GM18517 (cell line): Measurements from ENCODE around the gene MEF2D.

Experiments used
- ATAC-seq: cut with Tn5 transposase; IDR thresholded peaks from one replicate; pipeline ENCODE4 v1.9.1; 2021; ENCODE audit warnings: mild to moderate bottlenecking, moderate library complexity; ENCODE audit not compliant: unreplicated experiment

MEF2D gene

DNA sequence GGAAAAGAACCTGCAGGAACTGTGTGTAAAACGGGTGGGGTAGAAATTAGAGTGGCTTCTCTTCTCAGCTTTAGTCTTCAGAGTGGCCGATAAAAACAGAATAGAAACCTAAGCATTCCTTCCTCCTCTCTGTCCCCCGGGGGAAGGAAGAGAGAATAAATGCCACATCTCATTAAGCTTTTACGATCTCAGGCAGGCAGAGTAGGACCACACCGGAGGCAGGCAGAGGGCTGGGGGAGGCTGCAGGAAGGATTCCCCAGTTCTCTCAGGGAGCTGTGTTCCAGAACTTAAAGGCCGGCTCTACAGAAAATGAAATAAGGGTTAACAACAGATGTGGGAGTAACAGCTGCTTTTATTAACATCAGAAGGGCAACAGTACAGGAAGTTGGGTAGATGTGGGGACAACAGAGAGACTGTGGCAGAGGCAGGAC lies 24.5 kb upstream of the MEF2D start:
- ATAC-seq = no peak

DNA sequence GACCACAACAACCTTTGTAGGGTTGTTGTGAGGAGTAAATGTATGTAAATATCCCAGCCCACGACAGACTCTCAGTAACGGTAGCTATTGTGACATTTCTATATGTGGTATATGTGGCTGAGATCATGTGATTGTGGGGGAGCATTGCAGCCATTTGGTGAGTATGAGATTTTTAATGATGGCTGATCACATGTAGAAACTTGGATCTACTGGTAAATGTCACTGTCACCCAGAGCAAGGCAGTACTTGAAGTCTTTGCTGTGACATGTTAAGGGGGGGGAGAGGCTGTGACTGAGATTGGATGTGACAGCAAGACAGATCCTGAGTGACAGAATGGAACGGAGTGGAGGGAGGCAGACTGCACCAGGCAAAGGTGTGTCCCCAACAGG lies 23.9 kb upstream of the MEF2D start:
- ATAC-seq = no peak

DNA sequence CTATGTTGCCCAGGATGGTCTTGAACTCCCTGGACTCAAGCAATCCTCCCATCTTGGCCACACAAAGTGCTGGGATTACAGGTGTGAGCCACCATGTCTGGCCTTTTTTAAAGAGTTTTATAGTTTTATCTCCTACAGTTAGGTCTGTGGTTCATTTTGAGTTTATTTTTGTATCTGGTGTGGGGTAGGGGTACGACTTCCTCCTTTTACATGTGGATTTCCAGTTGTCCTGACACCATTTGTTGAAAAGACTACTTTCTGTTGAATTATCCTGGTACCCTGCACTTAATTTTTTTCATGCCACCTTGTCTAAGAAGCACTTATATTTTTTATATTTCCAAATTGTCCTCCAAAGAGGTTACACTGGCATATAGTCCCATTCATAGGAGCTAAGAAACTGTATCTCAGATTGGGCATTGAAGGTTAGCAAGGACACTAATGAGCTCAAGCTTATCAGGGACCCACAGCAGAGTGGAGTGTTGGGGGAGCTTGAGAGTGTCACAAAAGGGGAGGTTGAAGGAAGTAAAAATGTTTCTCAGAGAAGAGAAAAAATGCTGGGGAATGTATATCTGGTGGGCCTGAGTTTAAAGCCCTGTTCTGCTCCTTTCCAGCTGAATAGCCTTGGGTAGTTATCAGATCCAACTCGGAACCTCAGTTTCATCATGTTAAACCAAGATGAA lies 23.4 kb upstream of the MEF2D start:
- ATAC-seq = no peak

DNA sequence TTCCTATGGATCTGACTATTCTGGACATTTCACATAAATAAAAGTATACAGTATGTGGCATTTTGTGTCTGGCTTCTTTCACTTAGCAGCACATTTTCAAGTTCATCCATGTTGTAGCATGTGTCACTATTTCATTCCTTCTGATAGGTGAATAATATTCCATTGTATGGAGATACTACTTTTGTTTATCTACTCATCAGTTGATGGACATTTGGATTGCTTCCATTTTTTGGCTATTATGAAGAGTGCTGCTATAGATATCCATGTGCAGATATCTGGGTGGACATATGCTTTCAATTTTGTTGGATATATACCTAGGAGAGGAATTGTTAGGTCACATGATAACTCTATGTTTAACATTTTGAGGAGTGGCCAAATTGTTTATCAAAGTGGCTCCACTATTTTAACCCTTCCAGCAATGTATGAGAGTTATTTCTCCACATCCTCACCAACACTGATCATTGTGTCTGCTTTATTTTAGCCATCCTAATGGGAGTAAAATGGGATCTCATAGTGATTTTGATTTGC lies 21.9 kb upstream of the MEF2D start:
- no peak for ATAC-seq

GRCh38 chr1:156517748-156518147 lies 17.2 kb upstream of the MEF2D start:
- ATAC-seq = no peak

DNA sequence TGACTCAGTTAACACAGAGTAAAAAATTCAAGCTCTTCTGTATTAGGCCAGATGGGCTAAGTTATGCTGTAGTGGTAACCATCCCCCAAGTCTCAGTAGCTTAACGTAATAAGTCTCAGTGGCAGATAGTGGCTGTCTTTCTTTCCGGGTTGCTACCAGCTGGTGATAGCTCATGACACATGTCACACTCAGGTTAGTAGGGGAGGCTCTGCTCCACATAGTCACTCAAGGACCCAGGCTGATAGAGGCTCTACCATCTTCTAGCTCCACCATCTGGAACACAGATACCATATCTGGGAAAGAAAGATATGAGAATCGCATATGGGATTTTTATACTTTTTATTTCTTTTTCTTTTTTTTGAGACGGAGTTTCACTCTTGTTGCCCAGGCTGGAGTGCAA lies 16.2 kb upstream of the MEF2D start:
- ATAC-seq = no peak

GRCh38 chr1:156515956-156516355 lies 15.4 kb upstream of the MEF2D start:
- no peak for ATAC-seq

DNA sequence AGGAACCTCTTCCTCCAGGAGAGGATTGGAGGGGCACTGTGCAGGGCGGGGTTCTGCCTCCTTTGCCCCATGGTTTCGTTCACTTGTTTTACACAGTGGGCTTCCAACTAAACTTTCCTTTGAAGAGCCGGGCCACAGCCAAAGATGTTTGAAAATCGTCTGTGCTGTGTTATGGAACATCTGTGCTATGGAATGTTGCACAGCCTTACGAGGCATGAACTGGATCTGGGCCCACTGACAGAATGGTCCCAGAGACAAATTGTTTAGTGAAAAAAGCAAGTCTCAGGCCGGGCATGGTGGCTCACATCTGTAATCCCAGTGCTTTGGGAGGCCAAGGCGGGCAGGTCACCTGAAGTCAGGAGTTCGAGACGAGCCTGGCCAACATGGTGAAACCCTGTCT lies 12.6 kb upstream of the MEF2D start:
- ATAC-seq = no peak

DNA sequence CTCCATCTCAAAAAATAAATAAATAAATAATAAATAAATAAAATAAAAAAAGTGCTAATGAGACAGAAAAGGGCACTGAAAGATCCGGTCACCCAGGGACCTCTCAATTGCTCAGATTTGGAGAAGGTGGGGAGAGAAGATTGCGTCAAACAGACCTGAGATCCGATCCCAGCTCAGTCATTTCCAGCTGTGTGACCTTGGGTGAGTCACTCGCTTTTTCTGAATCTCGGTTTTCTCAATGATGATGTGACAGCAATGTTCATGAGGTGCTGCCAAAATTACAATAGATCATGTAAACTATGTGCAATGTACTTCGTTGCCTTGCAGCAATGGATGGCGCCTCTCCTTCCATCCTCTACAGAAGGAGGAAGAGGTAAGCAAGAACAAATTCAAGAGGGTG lies 11.1 kb upstream of the MEF2D start:
- no peak for ATAC-seq

GRCh38 chr1:156510709-156511108 lies 10.1 kb upstream of the MEF2D start:
- no peak for ATAC-seq

DNA sequence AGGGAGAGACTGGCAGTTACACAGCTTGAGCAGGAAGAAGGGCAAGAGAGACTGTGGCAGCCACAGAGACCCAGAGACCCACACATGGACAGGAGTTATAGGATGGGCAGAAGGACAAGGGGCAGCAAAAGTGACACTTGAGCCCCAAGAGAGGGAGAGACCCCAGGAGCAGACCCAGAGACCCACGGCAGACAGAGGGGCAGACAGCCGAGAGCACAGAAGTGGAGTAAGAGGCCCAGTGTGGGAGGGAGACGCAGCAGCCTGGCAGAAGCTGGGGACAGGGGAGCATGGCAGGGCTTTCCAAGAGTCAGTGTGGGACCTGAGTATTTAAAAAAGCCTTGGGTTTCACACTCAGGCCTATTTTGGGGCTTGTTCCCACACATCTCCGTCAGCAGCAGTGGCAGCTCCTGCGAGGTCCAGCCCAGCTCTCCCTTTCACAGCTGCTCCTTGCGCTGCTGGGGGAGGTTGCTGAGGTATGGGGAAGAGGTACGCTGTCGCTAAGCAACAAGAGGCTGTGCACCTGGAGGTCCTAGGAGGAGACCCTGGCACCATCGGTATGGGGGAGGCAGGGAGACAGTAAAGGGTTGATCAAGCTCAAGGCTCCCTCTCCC lies 9.0 kb upstream of the MEF2D start:
- no peak for ATAC-seq

- ATAC-seq = no peak
Observed at GRCh38 chr1:156508955-156509234, 8.3 kb upstream of the MEF2D start.

- ATAC-seq = no peak
Observed at GRCh38 chr1:156508205-156508954, 7.8 kb upstream of the MEF2D start.

GRCh38 chr1:156506450-156506849 lies 5.9 kb upstream of the MEF2D start:
- ATAC-seq = no peak

GRCh38 chr1:156505679-156506298 lies 5.2 kb upstream of the MEF2D start:
- ATAC-seq = no peak

DNA sequence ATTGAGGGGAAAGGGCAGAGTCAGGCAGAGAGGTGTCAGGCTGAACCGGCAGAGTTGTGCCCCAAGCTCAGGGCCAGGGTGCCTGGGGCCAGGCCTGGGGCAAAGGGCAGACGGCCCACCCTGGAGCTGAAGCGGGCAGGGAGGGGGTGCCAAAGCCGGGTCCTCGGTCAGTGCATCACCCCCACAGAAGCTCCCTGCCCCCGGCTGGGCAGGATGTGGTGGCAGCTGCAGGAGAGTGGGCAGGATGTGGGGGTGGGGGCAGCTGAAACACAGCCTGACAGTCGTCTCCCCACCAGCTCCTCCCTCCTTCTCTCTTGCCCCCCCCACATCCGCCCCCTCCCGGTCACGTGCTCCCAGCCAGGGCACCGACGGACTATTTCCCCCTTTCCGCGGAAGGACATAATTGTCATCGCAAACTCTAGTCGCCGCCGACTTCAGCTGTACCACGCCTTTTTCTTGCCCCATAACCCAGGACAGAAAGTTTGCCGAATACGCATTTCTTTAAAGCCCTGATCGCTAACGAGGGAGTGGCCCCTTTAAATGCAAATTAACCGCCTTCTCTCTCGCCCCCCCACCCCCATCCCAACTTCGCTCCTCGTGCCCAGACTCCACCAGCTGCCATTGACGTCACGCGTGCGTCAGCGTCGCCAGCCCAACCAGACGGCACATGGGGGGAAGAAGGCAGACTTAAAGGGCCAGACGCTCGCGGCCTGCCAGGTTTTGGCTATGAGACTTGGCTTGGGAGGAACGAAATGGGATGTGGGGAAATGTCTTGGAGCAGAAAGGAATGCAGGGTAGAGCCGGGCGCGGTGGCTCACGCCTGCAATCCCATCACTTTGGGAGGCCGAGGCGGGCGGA lies 4.5 kb upstream of the MEF2D start:
- ATAC-seq = peak; percentile 37

GRCh38 chr1:156504438-156504813 lies 3.9 kb upstream of the MEF2D start:
- ATAC-seq = no peak

DNA sequence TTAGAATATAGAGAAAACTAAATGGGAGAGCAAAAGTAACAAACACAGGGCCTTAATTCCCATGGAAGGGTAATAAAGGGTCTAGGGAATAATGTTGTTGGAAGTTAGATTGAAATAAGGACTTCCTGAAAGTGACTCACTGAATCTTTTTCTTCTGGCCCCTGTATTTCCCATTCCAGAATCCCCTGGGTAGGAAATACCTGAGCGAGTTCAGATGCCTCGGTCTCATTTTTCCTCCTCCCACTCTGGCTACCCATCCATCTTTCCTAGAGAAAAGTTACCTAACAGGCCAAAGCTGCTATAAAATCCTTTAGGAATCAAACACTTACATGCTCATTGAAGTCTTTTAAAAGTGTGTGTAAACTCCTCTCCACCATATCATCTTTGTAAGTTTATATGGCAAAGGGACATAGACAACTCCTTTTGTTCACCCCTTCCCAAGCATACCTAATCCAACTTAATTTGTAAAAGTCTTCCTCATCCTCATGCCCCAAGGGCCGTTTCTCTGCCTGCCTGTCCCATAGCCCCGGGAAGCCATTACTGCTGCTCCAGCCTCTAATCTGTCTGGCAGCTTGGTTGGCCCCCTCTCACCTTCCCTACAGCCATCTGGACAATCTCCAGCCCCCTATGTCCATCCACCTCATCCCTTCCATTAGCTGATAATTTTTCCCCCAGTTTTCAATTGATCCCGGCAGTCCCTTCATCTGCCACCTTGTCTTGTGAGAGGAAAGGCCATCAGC lies 3.3 kb upstream of the MEF2D start:
- ATAC-seq = no peak

GRCh38 chr1:156502894-156503697 lies 2.5 kb upstream of the MEF2D start:
- no peak for ATAC-seq
